ENCODE measurements around the gene PAMR1. TPM values are rescaled to one million over a fixed set of nuclear protein-coding genes. Genes with fewer than 3 reads are reported as not detected.

Gene PAMR1
- polyA plus RNA-seq, 10 donors: 6.8 to 47.0 (median 18.1) TPM

GRCh38 chr11:35461917-35462538 lies 63.4 kb downstream of the PAMR1 start:
- DNase-seq: no peak

- no peak for DNase-seq
These were observed 65.9 kb downstream of the PAMR1 start for GRCh38 chr11:35459489-35459888.

- no peak for DNase-seq
These were observed 66.6 kb downstream of the PAMR1 start for GRCh38 chr11:35458846-35459245.

- DNase-seq: no peak
These were observed 71.1 kb downstream of the PAMR1 start for GRCh38 chr11:35454362-35454761.

DNA sequence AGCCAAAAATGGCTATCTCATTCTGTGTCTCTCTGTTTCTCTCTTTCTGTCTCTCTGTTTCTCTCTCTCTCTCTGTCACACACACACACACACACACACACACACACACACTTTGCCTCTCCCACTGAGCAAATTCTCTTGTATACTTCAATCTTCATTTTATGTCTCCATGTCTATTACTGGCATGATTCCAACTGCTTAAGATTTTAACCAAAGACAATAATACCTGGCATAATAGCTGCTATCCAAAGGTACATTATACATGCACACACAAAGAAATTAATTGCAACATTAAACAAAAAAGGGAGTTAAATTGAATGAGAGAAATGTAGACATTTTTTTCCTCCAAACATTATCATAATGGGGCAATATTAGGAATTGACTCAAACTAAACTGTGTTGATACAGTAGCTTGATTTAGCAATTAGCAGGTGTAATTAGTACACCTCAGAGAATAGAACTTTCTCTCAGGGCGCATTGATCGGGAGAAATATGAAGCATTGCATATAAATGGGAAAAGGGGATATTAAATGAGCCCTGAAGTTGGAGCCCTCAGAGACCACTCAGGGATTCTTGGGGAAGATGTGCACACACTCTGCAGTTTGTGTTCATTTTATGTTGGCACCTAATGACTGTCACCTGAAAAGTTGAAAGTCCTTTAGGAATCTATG lies 88.7 kb downstream of the PAMR1 start:
- no peak for DNase-seq

GRCh38 chr11:35433588-35433987 lies 91.8 kb downstream of the PAMR1 start:
- DNase-seq: no peak

- no peak for DNase-seq
These were observed 93.0 kb downstream of the PAMR1 start for GRCh38 chr11:35432464-35432863.

- DNase-seq: peak; percentile 49 to 61 (median 55)
These were observed 98.3 kb downstream of the PAMR1 start for GRCh38 chr11:35427071-35427470.

GRCh38 chr11:35426351-35426750 lies 99.1 kb downstream of the PAMR1 start:
- DNase-seq: peak in 1 of 3 donors; percentile 39

DNA sequence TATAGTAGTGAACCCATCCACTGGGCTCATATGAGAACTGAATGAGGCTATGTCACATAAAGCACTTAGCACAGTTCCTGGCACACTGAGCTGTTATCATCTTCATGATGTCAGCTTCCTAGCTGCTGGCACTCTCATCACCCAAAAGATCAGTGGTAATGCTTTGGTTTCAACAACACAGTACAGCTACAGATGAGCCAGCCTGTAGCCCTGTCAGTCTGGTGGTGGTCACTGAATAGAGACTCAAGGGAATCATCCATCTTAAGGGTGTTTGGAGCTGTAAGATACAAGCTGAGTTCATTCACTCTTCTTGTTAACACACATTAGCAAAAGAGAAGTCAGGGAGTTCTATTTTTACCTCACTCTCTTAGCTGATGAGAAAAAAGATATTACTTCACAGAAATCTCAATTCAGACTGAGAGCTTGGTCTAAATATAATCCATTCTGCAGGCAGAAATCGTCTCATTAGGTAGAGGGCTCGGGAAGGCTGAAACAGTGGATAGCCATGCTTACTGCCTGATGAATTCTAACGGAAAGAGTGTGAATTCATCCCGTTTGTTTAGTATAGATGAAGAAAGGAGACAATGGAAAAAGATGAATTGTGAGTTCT lies 99.7 kb downstream of the PAMR1 start:
- no peak for DNase-seq

- peak in 1 of 3 donors; percentile 47 for DNase-seq
These were observed 101.1 kb downstream of the PAMR1 start for GRCh38 chr11:35424157-35424940.

GRCh38 chr11:35420371-35420770 lies 105.0 kb downstream of the PAMR1 start:
- DNase-seq: no peak

DNA sequence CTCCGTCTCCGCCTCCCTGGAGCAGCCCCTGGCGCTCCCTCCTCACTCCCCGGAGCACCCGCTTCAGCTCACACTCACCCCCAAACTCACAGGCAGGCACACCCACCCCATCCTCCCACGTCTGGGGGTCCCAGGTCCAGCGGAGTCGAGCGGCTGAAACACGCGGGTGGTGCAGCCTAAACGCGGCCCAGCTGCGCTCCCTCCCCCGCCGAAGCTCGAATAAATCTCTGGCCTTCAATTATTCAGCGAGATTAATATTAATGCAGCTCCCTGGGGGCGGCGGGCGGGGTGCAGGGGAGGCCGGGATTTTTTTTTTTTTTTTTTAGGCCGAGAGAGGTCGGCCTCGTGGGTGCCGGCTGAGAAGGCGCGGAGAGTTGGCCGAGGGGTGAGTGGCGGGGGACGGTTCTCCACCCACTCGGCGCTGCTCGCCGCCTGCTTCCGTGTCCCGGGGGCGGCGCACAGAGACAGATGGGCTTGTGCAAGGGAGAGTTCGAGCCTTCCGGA lies 105.5 kb downstream of the PAMR1 start:
- DNase-seq: peak in 1 of 3 donors; percentile 54

- peak in 1 of 3 donors; percentile 67 for DNase-seq
These were observed 106.1 kb downstream of the PAMR1 start, which contains the start of gene SLC1A2 for GRCh38 chr11:35419184-35419829. TSS of gene SLC1A2 (minus strand) at chr11:35419558. CDS start at chr11:35418966, 592 bp downstream.

- DNase-seq: peak in 1 of 3 donors; percentile 58
These were observed 106.9 kb downstream of the PAMR1 start for GRCh38 chr11:35418282-35419183.

- no peak for DNase-seq
These were observed 109.9 kb downstream of the PAMR1 start for GRCh38 chr11:35415487-35415886.

DNA sequence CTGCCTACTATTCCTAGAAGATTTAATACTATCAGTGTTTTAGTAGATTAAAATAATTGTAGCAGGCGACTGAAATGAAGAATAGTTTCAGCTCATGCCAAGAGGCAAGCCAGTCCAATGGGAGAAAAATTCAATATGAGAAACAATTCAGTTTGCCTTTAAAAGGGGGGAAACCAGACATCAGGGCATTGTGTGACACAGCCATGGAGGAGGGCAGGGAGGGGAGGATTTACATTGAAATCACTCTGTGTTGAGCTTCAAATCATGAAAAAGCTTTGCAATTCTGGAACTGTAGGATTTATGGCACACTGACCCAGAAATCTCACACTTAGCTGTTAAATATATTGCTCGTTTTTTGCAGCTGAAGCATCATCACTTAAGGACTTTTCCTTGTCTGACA lies 110.6 kb downstream of the PAMR1 start:
- DNase-seq: no peak

DNA sequence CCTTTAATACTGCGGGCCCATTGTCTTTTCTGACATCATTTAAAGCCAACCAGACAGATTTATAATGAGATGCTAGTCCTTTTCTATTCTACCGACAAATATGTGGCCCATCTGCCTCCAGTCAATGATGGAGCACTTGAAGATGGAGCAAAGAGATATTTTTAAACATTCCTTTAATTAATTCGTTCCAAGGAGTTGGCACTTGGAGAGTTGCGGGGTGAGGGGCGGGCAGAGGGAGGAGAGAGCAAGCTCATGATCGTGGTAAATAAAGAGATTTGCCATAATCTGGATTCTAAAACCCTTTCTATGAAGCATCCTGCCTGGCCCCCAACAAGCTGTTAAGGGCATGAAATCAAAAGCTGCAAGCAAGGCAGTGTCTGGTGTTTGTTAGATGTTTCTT lies 111.1 kb downstream of the PAMR1 start:
- no peak for DNase-seq

- DNase-seq: no peak
These were observed 111.8 kb downstream of the PAMR1 start for GRCh38 chr11:35413598-35413997.

DNA sequence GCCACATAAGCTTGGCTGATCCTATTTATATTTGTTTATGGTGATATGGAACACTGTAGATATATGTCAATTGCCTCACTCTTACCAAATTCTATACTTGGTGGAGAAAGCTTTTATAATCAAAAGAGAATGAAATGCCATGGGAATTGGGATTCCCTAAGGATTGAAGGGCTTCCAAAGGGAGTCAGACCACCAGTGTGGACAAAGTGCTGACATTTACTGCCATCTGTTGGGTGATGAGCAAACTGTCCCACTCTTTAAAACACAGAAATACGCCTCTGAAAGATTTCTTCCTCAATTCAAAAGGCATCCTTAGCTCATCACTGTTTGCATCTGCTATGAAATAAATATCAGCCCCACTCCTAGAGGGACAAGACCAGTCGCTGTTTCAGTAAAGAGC lies 113.1 kb downstream of the PAMR1 start:
- DNase-seq: no peak

All from muscle of back (tissue), 11 donors.